GM18951 (cell line): ENCODE measurements around the gene KCNN2.

ENCODE experiments used
- POLR2A ChIP-seq: IDR thresholded peaks from 4 replicates; pipeline ENCODE4 v1.6.1; 2011; ENCODE audit warnings: mild to moderate bottlenecking; ENCODE audit not compliant: insufficient read length, insufficient read depth; ENCODE audit errors: extremely low read depth
- in situ Hi-C: fragments of 300-500 bp; cut with MboI; formaldehyde crosslinking; loops from one replicate; pipeline ENCODE4 v1.12.0; 2022; ENCODE audit warnings: low sequenced_read_pairs, mixed read lengths, inconsistent platforms; ENCODE audit not compliant: unreplicated experiment

KCNN2 gene

DNA sequence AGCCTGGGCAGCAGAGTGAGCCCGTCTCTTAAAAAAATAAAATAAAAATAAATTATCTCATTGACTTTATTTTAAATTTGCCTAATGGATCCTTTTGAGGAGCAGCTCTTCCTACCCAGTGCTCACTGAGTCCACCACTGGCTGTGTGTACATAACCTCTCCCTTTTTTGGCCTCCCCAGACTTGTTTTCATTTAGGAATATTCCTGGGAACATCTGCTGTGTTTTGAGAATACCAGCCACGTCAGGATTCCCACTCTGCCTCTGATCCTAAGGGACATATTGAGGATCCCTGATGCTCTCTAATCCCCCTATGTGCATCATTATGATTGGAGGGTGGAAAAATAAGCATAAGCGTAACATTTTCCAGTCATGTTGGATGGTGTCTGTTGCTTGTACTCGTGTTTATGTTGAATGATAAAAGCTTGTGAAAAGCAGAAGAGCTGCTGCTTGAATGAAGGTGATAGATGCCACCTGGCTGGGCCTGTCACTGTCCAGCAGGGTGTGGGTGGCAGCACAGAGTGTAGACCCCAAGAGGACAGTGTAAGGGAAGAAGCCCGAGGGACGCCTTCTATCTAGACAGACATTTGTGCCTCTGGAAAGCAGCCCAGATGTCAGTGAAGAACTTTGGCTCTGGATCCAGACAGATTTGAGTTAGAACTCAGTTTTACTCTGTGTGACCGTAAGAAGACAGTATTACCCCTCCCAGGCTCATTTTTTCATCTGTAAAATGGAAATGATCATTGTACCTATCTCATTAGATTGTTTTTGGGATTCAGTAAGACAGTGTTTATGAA is 15.4 kb downstream of the KCNN2 start:
- in situ Hi-C loops: no loop called here
- no peak for TF ChIP-seq POLR2A

DNA sequence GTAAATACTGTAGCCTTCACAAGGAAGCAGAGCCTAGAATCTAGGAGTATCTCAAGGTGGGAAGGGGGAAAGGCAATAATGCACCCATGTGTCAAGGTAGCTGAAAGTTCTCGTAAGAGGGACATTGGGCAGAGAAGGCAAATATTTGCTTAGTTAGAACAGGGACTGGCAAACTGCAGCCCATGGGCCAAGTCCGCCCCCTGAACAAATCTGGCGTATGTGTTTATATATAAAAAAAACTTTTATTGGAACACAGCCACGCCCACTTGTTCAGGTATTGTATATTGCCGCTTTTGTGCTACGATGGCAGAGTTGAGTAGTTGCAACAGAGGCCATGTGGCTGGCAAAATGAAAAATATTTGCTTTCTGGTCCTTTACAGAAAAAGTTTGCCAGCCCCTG is 16.1 kb downstream of the KCNN2 start:
- TF ChIP-seq POLR2A: no peak
- in situ Hi-C loops: no loop called here

DNA sequence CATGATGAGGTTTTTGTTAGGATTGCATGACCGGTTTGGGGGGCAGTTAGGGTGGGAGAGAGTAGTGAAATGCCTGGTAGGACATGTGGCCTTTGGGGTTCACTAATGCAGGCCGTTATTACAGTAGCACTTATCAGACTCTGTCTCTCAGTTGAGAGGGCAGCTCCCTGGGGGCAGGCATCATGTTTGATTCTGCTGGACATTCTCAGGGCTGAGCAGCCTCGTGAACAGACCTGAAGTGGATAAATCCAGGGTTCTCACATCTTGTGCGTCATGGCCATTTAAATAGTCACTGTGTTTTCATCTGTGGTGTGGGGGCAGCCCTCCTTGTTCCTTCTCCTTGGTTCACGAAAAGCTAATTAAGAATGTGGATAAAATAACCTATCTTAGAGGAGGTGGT is 18.9 kb downstream of the KCNN2 start:
- in situ Hi-C loops: no loop called here
- TF ChIP-seq POLR2A: no peak

DNA sequence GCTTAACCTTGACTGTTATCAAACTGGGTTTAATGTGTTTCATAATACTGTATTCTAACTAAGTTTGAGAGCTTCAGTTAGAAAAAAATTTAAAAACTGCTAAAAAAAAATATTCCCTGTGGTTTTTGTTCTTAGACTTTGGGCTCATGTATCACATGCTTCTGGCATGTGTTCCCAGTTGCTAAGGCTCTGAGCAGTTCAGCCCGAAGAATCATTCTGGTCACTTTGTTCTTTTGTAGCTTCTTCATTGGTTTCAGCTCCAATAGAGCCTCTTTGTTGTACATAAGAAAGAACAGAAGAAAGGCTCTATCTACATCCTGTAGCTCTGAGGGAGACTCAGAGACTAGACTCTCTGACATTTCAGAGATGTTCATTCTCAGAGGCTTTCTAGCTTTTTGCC is 25.6 kb downstream of the KCNN2 start:
- in situ Hi-C loops: no loop called here
- no peak for TF ChIP-seq POLR2A

DNA sequence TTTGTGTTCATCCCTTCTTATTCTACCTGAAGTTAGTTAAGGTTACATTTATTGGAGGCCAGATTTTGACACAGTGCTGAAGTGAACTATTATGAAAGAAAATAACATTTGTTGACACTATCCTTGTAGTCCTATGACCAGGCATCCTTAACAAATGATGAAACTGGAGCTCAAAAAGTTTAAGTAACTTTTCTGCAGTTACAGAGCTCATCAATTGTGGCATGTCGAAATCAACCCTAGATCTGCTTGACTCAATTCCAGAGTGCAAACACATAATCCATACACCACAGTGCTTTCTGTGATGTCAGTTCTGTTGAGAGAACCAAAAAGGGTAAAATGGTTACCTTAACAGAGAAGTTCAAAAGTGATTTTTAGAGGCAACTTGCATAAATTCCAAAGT is 28.6 kb downstream of the KCNN2 start:
- no peak for TF ChIP-seq POLR2A
- in situ Hi-C loops: no loop called here

DNA sequence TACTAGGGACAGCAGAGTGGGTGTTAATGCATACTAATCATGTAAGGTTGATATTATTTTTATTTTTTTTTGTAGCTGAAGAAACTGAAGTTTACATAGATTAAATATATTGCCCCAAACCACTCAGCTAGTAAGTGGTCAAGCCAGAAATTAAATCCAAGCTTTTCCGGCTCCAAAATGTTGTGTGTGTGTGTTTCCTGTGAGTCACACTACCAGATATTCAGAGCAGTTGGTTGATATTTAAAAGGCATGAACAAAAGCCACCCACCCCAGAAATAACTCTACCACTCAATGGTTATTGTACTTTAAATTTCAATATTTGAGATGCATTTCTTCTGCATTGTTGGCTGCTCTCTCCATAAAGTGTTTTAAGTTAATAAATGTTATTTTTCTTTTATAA is 29.5 kb downstream of the KCNN2 start:
- no peak for TF ChIP-seq POLR2A
- in situ Hi-C loops: no loop called here

DNA sequence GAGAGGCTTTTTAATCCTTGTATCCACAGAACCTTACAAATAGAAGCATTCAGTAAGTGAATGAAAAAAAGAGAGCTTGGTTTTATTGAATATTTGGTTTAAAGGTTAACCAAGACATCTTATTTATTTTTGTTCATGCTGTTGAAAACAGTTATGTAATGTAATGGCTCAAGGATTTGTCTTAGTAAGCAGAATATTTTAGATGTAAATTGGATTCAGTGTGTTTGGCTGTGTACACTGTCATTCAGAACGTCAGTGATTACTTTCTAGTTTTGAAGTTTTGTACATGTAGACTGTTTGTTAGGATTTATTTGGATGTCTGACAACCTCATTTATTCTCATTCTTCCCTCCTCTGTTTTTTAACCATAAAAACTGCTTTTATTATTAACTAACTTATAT is 31.3 kb downstream of the KCNN2 start:
- in situ Hi-C loops: no loop called here

DNA sequence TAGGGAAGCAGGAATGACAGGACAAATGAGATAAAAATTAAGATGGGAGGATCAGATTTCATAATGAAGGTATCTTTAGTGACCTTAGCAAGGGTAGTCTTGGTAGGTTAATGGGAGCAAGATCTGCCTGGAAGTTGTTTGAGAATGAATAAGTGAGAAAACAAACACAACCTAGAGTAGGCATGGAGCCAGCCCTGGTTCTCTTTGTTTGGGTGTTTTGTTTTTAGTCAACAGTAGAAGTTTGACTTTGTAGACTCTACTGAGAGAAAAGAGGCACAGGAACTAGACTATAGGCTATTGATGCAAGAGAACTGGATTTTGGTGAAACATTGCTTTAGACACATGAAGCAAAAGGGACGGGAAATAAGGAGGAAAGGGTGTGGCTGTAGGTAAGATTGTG is 40.3 kb downstream of the KCNN2 start:
- TF ChIP-seq POLR2A: no peak
- in situ Hi-C loops: no loop called here

More for the DNA sequence above, 31.3 kb downstream of the KCNN2 start:
- no peak for TF ChIP-seq POLR2A

DNA sequence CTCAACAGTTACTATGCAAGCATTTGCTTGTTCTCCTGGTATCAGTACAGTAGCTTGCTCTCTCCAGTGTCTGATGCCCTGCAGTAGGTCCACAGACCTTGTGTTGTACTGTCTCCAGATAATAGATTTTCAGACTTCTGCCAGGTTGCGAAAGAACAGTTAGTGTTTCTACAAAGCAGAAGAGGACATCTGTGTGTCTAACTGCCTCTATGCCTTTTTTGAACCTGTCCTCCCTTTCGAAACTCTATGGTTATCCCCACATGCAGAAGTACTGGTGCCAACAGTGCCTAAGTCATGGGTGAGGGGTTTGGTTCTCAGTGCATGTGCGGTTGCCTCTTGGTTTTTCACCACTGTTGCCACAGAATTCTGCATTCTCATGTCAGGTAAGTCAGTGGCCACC is 45.9 kb downstream of the KCNN2 start:
- TF ChIP-seq POLR2A: no peak
- in situ Hi-C loops: no loop called here

DNA sequence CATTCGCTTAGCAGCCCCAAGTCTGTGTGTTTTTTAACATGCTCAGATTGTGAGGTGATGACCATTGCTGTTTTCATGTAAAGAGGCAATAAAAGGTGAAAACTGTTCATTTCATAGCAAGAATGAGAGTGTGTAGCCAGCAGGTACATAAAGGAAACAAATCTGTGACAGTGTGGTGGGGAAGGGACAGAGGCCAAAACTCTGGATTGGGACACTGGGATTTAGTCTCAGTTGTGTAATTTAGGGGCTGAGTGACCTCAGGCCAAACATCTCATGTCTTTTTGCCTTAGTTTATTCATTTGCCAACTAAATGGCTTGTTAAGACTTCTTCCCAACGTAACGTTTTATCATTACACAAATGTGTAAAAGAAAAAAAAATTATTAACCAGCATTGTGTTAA is 47.0 kb downstream of the KCNN2 start:
- no peak for TF ChIP-seq POLR2A
- in situ Hi-C loops: no loop called here

DNA sequence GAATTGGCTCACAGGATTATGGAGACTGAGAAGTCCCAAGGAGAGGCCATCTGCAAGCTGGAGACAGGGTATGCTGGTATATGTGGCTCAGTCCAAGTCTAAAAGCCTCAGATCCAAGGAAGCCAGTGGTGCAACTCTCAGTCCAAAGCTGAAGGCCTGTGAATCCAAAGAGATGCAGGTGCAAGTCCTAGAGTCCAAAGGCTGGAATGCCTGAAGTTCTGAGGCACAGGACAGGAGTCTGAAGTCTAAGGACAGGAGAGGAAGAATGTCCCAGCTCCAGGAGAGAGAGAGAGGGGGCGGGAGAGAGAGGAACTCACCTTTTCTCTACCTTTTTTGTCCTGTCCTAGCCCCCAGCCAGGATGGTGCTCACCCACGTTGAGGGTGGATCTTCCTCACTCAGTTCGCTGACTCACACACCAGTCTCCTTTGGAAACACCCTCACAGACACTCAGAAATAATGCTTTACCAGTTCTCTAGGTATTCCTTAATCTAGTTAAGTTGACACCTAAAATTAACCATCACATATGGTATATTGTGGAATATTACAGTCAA is 49.6 kb downstream of the KCNN2 start:
- TF ChIP-seq POLR2A: no peak

DNA sequence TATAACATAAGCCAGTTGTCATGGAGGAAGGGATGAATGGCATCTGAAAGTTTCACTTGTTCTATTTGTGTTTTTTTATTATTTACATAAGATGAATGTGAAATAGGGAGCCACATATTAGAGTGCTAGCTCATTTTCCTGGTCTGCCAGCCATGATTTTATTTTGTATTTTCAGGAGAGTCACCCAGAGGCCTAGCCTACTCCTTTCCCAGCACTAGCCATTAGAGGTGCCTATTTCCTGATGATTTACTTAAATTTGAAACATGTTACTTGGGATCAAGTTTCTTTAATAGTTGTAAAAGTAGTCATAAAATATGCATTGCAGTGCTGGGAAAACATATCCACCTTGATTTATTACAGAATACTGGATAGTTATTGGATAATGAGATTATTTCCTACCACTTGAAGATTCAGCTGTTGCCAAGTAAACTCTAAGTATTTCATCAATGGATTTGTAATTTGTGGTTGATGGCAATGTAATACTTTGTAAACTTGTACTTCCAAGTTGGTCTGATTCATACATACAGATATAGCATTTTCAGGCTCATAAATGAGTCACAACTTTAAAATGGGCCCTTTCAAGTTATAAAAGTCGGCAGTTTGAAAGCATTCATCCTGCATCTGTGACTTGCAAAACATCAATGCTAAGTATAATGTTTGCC is 50.8 kb downstream of the KCNN2 start:
- in situ Hi-C loops: no loop called here
- TF ChIP-seq POLR2A: no peak

More for the DNA sequence above, 49.6 kb downstream of the KCNN2 start:
- in situ Hi-C loops: no loop called here

DNA sequence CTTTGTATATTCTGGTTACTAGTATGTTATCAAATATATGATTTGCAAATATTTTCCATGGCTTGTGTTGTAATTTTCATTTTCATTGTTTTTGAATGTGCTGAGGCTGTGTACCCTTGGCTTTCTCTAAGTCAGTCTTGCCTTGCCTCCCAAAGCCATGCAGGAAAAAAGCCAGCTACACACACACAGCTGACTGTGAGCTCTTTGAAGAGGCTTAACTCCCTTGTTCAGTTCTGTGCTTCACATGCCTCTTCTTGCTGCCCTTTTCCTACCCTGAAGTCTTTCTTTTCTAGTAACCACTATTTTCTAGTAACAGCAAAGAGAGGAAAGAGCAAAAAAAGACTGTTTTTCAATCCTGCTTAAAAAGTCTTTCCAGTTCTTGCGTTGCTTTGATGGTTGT is 53.9 kb downstream of the KCNN2 start:
- no peak for TF ChIP-seq POLR2A
- in situ Hi-C loops: no loop called here

DNA sequence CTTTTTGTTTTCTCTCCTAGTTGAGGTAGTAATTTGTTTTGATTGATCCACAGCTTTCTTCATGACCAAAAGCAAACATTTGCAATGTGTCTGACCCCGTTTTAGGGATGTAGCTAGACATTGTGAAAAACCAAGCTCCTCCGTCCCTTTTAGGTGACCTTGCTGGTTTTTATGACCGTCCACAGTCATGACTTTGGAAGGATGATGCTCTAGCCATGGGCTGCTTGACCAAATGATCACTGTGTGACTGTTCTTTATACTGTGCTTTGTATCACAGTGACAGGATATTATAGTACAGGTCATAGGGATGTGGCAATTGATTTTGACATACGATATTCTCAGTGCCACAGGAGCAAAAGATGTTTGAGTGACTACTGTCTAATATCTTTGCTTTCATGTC is 54.4 kb downstream of the KCNN2 start:
- in situ Hi-C loops: no loop called here
- TF ChIP-seq POLR2A: no peak
